Measurements from ENCODE around the gene ADAM23. TPM values are rescaled to one million over a fixed set of nuclear protein-coding genes. Genes with fewer than 3 reads are reported as not detected.

Gene ADAM23
- total RNA-seq, 4 donors from 2014 or later = 0.12 to 0.39 TPM; not detected in 2

DNA sequence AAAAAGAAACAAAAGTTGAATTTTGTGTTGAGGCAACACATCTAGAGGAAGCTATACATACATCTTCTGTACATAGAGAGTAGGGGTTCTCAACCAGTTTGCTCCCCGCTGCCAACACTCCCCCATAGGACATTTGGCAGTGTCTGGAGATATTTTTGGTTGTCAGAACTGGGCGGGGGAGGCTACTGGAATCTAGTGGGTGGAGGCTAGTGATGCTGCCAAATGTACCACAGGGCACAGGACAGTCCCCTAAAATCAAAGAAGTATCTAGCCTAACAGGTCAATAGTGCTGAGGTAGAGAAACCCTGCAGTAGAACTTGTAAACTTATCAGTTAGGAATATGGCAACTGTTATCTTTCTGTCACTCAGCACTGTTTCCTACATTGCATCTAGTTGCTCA lies 21.3 kb downstream of the ADAM23 start:
- TF ChIP-seq, protein P1, sequence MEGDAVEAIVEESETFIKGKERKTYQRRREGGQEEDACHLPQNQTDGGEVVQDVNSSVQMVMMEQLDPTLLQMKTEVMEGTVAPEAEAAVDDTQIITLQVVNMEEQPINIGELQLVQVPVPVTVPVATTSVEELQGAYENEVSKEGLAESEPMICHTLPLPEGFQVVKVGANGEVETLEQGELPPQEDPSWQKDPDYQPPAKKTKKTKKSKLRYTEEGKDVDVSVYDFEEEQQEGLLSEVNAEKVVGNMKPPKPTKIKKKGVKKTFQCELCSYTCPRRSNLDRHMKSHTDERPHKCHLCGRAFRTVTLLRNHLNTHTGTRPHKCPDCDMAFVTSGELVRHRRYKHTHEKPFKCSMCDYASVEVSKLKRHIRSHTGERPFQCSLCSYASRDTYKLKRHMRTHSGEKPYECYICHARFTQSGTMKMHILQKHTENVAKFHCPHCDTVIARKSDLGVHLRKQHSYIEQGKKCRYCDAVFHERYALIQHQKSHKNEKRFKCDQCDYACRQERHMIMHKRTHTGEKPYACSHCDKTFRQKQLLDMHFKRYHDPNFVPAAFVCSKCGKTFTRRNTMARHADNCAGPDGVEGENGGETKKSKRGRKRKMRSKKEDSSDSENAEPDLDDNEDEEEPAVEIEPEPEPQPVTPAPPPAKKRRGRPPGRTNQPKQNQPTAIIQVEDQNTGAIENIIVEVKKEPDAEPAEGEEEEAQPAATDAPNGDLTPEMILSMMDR (IDR thresholded peaks at IDR 0.05) = no peak
- TF ChIP-seq POLR2A (IDR thresholded peaks at IDR 0.05) = no peak
- intact Hi-C loops (cut with DNase I; ENCODE audit: low total_unique reads) = no loop called here
- no peak for DNase-seq (ENCODE audit: low spot score in 2 of 2)
- no peak overlapping the region for H3K4me3 ChIP-seq (ENCODE audit: low read depth, poor library complexity, severe bottlenecking)
- 70 to 74% methylated on average over 2 of the region's 2 CpGs for WGBS, 2 donors

DNA sequence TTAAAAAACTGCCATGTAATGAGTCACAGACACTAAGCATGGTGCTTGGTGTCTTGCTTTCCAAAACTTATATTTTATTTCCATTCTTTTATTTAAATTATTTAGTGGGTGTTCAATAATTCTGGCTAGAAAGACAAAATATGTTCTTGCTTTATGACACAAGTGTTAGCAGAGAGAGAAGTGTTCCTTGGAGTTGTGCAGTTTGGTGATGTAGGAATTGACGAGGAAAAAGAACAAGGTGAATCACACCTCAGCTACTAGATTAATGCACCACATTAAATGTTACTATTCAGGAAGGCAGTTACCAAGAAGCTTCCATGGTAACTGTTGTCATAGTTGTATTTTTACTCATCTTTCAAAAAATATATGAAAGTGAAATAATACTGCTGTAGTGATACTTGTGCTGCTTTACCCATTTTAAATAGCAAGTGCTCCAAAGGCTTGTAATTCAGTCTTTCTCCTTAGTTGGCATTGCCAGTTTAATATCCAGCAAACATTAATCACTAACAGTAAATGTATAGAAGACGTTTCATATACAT lies 28.3 kb downstream of the ADAM23 start:
- DNase-seq (ENCODE audit: low spot score in 2 of 2) = no peak
- 68 to 74% methylated on average over 2 of the region's 2 CpGs for WGBS, 2 donors
- intact Hi-C loops (cut with DNase I; ENCODE audit: low total_unique reads) = no loop called here
- TF ChIP-seq, protein P1 (IDR thresholded peaks at IDR 0.05) = no peak
- TF ChIP-seq POLR2A (IDR thresholded peaks at IDR 0.05) = no peak
- no peak overlapping the region for H3K4me3 ChIP-seq (ENCODE audit: low read depth, poor library complexity, severe bottlenecking)

DNA sequence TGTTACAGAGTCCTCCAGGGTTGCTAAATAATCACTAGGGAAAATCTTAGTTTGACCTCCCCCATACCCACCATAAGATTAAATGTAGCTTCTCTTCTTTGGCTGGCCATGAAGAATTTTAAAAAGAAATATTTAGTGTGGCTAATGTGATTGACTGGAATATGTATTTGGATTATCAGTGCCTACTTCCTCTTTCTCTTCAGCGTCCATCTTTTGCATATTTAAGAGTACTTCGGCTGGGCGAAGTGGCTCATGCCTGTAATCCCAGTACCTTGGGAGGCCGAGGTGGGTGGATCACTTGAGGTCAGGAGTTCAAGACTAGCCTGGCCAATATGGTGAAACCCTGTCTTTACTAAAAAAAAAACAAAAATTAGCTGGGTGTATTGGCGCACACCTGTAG lies 28.8 kb downstream of the ADAM23 start:
- TF ChIP-seq, protein P1 (IDR thresholded peaks at IDR 0.05) = no peak
- no peak for TF ChIP-seq POLR2A (IDR thresholded peaks at IDR 0.05)
- WGBS, 2 donors = 85 to 94% methylated on average over 5 of the region's 5 CpGs
- DNase-seq (ENCODE audit: low spot score in 2 of 2) = no peak
- no peak overlapping the region for H3K4me3 ChIP-seq (ENCODE audit: low read depth, poor library complexity, severe bottlenecking)
- intact Hi-C loops (cut with DNase I; ENCODE audit: low total_unique reads) = no loop called here

DNA sequence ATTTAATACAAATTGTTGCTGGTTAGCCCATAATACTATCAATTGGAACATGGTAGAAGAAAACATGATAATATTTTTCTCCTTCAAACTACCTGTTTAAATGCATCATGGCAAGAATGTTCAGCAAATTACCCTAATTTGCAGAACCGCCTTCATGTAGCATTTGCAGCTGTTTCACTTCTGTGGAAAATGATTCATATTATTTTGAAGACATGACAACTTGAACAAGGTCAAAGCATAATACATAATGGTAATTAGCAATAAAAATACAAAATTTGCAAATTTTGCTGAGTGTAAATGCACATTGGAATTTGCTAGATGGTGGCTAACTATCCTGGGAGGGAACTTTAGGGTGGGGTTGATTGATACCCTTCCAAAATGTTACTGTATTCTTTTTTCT lies 30.8 kb downstream of the ADAM23 start:
- no peak overlapping the region for H3K4me3 ChIP-seq (ENCODE audit: low read depth, poor library complexity, severe bottlenecking)
- TF ChIP-seq, protein P1 (IDR thresholded peaks at IDR 0.05) = no peak
- no peak for TF ChIP-seq POLR2A (IDR thresholded peaks at IDR 0.05)
- intact Hi-C loops (cut with DNase I; ENCODE audit: low total_unique reads) = no loop called here
- 74 to 79% methylated on average over 1 of the region's 1 CpG for WGBS, 2 donors
- no peak for DNase-seq (ENCODE audit: low spot score in 2 of 2)

DNA sequence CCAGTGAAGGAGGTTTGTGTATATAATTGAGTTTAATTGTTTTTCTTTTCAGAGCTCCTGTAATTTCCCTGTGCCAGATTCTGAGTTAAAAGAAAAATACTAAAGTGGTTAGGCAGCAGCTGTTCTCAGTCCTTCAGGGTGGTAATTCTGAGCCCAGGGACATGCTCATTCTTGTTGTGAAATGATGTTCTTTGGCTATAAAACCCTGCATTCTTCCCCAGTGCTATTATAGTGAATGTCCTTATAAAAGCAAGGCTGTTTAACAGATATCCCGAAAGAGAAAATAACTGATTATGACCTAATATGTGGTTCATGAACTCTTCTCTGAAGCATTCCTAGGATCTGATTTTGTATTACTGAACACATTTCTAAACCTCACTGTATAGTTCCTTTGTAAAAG lies 34.0 kb downstream of the ADAM23 start:
- intact Hi-C loops (cut with DNase I; ENCODE audit: low total_unique reads) = no loop called here
- no peak overlapping the region for H3K4me3 ChIP-seq (ENCODE audit: low read depth, poor library complexity, severe bottlenecking)
- WGBS, 2 donors = 41 to 53% methylated on average over 1 of the region's 1 CpG
- no peak for TF ChIP-seq POLR2A (IDR thresholded peaks at IDR 0.05)
- TF ChIP-seq, protein P1 (IDR thresholded peaks at IDR 0.05) = no peak
- DNase-seq (ENCODE audit: low spot score in 2 of 2) = no peak

DNA sequence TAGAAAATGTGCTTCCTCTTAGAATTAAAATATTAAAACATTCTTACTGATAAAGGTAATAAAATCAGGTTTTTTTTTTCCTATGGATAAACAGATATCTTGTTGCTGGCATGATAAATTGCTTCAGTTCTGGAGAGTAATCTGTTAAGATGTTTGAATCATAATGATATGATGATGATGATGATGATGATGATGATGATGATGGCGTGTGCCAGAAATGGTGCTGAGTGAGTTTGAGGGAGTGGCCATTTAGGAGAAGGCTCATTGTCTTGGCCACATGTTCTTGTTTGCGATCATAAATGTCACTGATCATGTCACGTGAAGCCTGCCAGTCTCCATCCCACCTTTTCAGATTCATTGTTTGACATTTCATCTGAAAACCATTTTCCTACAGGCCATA lies 35.0 kb downstream of the ADAM23 start:
- H3K4me3 ChIP-seq (ENCODE audit: low read depth, poor library complexity, severe bottlenecking) = no peak overlapping the region
- 82 to 88% methylated on average over 3 of the region's 3 CpGs for WGBS, 2 donors
- TF ChIP-seq POLR2A (IDR thresholded peaks at IDR 0.05) = no peak
- TF ChIP-seq, protein P1 (IDR thresholded peaks at IDR 0.05) = no peak
- intact Hi-C loops (cut with DNase I; ENCODE audit: low total_unique reads) = no loop called here
- DNase-seq (ENCODE audit: low spot score in 2 of 2) = no peak

Measured in lower leg skin (tissue), 4 donors.